SIG-M5 treated with dmso at 0.1 percent for 504 hours (cell line): ENCODE measurements around the gene DUSP3.

ENCODE experiments used
- DNase-seq: peaks from one replicate; lab custom pipeline; 2025; ENCODE audit not compliant: unreplicated experiment; lab: John Stamatoyannopoulos, UW

The DUSP3 gene

DNA sequence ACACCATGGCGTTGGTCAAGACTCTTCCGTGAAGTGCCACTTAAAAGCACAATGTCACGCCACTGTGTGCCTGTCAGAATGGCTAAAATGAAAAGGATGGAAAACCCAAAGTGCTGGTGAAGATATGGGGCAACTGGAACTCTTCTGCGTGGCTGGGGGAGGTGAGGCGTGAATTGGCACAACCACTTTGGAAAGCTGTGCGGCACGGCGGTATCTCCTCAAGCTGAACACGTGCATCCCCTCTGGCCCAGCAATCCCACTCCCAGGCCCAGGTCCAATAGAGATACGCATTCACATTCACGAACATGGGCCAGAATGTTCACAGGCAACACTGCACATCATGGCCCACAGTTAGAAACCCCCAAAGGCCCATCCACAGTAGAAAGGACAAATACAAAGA lies 8.9 kb downstream of the DUSP3 start:
- no peak for DNase-seq

DNA sequence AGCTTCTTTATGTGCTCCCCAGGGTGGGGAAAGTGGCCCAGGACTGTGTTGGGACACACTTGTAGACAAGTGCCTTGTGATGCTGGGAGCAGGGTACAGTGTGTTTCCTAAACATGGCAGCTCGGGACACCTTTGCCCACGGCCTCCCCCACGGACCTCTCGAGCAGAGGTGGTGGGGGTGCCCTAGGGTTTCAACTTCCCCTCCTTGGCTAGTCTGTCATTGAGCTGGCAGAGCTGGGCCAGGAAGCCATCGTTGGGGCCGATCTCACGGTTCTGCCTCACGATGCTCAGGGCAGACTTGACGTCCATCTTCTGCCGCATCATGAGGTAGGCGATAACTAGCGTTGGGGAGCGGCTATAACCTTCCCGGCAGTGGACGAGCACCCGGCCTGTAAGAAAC lies 9.4 kb downstream of the DUSP3 start:
- no peak for DNase-seq

DNA sequence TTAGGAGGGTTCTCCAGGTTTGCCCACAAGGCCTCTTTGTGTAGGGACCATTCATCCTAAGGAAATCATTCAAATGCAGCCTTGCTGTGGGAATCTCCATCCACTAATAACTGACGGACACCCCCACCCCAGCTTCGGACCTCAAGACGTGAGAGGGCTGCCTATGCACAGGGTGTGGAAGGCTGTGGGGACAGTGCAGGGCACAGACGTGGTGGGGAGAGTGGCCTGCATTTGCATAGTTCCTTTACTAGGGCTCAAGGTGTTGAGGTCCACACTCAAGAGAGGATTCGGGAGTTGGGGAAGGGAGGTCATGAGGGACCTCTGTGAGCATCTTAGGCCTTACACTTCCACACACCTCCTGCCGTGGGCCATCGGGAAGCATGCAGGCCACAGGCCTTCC lies 9.8 kb downstream of the DUSP3 start:
- no peak for DNase-seq

DNA sequence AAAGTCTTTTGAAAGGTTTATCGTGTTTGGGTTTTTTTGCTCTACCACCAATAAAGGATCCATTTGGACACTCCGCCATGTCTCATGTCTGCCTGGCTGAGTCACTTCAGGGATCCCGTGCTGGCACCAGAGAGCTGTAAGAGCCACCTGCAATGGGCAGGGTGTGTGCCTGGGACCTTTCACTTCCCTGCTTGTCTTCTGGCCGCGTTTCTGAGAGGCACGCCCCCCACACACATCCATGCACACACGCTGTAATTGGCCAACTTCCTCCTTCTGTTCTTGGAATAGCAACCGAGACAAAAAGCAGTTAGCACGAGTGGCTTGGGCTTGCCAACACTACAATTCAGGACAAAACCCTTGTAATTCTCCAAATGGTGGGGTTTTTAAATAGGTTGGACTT lies 10.4 kb downstream of the DUSP3 start:
- DNase-seq, result peak; percentile 99

DNA sequence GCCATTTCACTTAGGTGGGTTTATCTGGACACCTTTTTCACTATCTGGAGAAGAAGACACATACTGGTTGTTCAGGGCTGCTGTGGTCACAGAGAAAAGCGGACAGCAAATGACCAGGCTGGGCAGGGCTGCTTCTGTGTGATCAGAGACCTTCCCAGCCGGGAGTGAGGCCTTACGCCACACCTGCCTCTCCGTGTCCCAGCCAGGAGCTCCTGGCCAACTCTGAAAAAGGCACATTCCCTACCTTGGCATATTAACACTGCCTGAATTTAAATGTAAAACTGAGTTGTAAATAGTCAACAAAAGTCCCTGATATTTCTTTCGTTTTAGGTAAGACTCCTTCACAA lies 11.1 kb downstream of the DUSP3 start:
- no peak for DNase-seq

DNA sequence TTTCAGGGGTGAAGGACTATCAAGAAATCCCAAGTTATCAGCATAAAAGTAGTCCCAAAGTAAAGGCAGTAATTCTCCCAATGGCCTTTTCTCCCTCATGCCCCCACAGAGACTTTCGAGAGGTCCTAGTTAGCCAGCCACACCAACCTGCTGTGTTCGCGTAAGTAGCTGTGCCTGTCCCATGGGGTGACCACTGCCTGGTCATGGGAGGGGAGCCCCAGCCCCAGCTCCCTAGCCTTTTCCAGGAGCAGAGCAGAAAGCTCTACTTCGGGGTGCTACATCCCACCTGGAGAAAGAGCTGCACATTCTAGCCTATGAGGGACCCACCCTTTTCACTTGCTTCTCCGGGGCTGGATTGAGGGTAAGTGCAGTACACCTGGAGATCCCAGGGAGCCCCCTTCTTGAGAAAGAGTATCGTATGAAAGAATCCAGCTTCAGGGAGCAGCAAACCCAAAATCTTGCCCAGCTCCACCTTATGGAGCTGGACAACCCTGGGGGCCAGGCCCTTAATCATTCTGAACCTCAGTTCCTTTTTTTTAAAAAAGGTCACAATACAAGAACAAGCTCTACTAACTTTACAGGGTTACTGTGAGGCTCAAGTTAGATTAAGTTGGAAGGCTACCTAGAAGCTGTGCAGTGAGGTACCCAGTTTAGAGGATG lies 11.6 kb downstream of the DUSP3 start:
- no peak for DNase-seq

DNA sequence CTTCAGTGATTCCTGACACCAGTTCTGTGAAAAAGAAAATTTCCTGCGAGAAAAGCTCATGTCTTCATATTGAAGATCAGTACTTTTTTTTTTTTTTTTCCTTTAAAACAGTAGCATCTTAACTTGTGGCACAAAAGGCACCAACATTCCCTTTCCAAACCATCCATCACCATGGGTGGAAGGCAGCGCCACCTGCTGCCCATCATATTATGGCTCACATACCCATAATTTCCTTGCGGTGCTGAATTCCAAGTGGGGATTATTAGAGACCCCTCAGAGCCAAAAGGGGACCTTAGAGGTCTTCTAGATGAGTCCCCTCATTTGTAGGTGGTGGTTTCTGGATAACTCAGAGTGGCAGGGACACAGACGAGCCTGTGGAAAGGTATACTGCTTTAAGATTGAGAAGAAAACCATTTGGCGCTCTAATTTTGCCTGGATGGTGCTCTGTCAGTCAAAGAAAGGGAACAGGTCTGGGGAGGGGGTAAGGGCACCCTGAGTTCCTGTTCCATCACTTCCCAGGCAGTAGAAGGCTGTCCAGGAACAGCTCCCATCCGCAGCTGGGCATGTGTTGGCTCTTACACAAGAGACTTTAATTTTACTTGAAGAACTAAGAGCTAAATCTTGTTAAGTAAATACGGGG lies 12.2 kb downstream of the DUSP3 start:
- DNase-seq, result peak; percentile 44

DNA sequence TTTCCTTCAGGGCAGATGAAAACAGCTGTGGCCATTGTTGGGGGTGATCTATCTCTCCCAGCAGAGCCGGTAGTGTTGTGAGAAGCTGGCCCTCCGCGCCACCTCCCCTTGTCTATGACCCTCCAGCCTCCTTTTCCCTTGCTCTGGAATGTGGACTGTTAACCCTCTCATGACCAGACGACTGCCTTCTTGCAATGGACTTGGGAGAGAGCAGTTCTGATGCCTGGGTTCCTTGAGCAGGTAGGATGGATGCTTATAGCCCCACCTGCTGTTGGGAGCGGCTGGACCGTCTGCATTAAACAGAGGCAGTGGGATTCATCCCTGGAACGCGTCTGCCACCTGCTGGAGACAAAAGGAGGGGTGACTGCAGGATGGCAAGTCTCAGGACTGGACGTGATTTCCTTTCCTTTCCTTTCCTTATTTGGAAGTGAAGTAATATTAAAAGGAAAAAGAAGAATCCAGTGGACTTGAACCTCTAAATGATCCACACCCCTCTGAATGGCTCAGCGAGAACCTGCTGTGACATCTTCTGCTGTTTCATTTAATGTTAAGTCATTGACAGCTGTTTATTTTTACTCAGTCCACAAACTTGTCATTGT lies 18.4 kb downstream of the DUSP3 start:
- peak; percentile 84 for DNase-seq

DNA sequence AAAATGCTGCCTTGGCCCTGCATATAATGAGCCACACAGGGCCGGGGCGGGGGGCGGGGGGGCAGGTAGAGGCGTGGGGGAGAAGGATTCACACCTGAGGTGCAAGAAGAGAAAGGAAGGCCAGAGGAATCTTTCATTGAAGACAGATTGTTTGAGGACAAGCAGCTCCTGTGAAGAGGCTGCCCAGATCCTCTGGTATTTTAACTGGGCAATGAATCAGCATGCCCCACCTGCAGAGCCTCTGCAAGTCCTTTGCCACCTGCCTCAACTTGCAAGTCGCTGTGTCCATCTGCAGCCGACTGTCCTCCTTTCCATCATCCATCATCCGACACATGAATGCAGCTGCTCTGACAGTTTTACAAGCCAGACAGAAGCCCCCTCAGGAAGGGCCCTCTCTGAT lies 18.9 kb downstream of the DUSP3 start:
- no peak for DNase-seq

DNA sequence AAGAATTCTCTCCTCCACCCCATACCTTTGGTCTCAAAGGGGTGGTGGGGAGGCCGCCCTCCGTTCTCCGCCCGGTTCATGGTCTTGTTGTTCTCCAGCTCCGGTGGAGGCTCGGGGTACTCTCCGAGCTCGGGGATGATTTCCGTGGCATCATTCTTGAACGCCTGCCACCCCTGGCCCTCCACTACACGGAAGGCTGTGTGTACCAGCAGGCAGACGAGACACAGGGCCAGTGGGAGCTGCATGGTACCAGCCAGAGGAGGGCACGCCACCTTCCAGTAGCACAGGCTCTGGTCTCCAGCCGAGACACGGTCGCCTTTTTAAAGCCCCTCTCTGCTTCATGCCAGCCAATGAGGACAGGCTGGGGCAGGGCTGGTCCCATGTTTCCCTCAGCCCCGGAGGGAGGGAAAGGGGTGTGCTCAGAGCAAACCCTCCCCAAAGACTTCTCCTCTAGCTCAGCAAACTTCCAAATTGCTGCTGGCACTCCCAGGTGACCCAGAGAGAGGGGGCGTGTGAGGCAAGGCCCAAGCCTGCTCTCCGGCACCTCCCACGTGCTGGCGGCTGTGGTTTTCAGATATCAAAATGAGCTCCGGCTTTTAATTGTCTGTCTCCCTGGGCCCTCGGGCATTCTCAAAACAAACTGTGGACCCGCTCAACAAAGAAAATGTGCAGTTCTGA lies 20.1 kb downstream of the DUSP3 start, which contains the start of gene SOST:
TSS of gene SOST (minus strand) at position 295 of the 678 bp plus-strand sequence. CDS start at position 245, 50 bp downstream.
- DNase-seq, result no peak

DNA sequence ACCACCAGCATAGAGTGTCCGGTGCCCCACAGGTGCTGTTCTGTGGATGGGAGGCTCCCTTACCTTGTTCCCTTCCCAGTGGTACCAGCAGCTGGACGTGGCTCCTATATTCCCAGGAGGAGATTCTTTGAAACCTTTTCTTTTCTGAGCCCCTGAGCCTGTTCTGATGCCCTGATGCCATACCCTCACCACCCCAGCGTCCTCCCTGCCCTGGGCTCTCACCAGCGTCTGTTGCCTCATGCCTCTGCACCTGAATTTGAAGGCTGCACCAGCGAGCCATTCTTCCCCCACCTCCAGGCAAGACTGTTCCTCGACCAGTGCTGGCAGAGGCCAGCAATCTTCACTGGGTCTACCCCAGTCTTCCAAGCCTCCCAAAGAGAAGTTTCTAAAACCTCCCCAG lies 20.7 kb downstream of the DUSP3 start:
- DNase-seq, result no peak

DNA sequence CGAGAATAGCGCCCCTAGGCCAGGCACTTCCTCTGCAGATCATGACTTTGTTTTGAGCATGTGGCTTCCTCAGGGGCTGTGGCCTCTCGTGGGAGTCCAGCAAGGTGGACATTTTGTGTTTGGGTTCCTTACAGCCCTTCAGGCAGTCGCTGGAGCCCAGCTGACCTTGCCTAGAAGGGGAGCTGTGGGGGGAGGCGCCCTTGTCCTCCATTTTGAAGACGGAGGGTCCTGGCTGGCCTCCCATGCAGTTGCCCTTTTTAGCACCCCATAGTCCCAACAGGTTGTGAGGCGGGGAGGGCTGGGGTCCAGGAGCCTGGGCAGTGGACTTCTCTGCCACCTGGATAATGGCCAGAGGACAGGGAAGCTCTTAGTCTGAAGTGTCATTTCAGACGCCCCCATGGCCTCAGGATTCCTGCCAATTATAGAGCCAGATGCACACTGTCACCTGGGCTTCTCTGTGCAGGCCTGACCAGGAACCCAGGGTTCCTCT lies 21.6 kb downstream of the DUSP3 start:
- no peak for DNase-seq

DNA sequence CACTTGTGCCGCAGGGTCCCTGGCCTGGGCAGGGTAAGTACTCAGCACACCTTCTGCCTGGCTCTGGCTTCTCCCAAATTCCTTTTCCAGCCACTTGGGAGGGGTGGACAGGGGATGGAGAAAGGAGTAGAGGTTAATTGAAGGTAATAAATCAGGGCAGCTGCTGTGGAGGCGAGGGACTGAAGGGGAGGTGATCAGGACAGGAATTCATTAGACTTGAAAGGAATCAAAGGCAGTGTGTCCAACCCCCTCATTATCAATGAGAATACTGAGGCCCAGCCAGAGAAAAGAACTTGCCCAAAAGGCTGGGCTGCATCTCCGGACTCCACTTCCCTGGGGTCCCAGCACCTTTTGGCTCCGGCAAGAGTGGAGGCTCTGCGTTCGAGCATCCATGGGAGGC lies 22.6 kb downstream of the DUSP3 start:
- no peak for DNase-seq

DNA sequence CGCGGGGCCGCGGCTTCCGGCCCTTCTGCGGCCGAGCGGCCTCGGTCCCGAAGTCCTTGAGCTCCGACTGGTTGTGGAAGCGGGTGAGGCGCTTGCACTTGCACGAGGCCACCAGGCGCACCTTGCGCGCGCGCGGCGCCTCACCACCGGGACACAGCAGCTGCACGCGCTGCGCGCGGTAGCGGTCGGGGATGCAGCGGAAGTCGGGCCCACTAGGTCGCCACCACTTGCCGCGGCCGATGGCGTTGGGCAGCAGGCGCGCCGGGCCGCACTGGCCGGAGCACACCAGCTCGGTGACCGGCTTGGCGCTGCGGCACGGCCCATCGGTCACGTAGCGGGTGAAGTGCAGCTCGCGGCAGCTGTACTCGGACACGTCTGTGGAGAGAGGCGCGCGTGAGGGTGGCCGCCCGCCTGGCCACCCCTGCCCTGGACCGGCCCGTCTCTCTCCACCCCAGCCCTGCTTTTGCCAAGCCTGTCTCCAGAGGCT lies 23.3 kb downstream of the DUSP3 start:
- no peak for DNase-seq

DNA sequence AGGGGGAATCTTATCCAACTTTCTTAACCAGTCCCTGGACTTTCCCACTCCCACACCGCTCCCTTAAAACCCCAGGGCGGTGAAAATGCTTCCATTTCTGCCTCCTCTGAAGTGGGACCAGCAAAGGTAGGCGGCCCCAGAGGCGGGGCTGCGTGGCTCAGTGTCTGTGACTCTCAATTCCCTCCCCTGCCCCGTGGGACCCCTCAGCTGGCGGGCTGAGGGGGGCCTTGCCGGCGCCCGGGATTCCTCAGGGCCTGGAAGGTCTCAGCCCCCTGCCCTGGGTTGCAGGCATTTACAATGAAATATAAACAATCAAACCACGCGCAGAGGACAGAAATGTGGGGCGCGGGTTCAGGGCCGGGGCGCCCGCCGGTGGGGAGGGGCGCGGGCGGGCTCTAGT lies 23.8 kb downstream of the DUSP3 start:
- no peak for DNase-seq

DNA sequence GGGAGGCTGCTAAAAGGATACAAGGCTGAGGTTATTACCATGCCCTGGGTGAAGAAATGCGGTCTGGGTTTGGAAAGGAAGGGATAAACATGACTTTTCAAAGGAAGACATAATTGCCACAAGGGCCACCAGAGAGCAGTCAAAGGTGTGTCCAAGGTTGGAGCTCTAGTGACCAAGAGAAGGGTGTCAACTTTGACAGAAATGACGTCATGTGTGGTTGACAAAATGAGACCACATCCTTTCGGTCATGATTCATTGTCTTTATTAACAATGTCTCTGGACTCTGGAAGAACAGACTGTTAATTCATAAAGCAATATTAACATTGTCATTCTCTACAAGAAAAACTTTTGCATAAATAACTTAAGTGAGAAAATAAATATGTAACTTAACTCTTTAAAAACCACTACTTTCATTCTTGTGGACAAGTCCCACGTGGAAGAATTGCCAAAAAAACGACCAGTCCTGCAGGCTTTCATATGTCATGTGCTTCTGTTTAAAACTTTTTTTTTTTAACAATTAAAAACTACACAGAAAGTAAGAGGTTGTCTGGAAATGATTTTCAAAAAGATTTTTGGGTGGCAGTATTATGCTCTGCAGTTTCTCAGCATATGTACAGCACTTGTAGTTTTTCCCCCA lies 25.2 kb downstream of the DUSP3 start:
- DNase-seq, result no peak

DNA sequence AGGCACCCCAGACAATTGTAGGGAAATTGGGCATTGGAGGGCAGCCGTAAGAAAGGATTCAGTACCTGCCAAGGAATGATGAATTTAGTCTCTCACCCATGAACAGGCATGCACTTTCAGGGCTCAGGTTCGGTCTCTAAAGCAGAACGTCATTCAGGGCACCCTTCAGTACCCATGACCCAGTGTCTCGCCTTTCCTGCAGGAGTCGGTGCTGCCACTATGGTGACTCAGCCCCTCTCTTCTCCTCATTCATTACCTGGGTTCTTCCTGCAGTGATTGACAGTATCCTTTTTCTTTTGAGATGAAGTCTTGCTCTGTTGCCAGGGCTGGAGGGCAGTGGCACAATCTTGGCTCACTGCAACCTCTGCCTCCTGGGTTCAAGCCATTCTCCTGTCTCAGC lies 28.6 kb downstream of the DUSP3 start:
- no peak for DNase-seq

DNA sequence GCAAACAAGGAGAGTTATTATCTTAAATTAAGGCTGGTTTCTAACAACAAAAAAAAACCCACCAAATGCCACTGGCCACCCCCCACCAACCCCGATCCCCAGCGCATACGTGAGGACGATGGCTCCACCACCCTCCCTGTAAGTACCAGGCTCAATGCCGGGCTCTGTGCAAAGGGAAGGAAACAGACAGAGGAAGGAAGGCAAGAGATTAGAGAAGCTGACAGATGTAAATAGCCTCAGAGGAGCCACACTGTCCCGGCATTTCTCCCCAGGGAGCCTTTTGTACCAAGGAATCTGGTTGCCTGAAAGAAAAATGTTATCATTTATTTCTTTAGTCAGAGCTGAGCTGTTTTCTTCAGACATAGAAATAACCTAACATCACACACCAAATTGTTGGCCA lies 33.2 kb downstream of the DUSP3 start:
- no peak for DNase-seq

DNA sequence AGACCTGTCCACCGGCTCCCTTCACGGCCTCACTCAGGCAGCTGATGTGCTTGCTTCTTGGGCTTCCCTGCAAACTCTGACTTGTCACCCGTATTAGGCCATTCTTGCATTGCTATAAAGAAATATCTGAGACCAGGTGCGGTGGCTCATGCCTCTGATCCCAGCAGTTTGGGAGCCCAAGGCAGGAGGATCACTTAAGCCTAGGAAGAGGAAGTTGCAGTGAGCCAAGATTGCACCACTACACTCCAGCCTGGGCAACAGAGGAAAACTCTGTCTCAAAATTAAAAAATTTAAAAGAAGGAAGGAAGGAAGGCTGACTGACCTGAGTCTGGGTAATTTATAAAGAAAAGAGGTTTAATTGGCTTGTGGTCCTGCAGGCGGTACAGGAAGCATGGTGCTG lies 37.1 kb downstream of the DUSP3 start:
- DNase-seq, result peak; percentile 35

DNA sequence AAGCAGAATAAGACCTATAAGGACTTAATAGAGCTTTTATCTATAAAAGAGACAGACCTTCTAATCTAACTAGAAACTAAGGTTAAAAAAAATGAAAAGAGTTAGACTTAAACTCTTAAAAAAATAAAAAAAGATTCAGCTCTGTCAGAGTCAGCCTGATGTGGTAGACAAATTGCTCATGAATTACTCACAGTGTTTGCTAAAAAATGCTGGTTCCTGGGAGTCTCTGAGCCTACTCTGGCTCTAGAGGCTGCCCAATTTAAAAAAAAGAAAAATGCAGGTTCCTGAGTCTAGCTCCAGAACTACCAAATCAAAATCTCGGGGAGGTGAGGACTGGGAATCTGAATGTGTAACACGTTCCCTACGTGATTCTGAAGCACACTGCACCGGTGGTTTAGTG lies 38.2 kb downstream of the DUSP3 start:
- DNase-seq, result no peak

DNA sequence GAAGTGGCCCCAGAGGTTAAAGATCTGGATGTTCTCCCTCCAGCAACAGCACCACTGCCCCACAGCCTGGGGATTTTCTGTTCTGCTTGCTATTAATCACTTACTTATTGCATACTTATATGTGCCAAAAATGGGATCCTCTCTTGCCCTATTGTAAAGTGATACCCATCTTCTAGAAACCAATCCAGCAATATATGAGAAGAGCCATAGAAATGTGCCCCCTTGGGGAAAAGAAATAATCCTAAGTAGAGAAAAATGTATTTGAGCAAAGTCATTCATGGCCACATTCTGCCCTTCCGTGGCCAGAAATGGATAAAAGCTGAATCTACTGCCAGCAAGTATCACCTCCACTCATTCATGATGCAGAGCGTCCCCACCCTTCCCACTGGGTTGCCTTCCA lies 41.1 kb downstream of the DUSP3 start:
- DNase-seq, result no peak
